Measurements from ENCODE around the gene BHLHE23. TPM values are rescaled to one million over a fixed set of nuclear protein-coding genes. Genes with fewer than 3 reads are reported as not detected.

Gene BHLHE23
- total RNA-seq, 1 experiment from 2014 or later = not detected

DNA sequence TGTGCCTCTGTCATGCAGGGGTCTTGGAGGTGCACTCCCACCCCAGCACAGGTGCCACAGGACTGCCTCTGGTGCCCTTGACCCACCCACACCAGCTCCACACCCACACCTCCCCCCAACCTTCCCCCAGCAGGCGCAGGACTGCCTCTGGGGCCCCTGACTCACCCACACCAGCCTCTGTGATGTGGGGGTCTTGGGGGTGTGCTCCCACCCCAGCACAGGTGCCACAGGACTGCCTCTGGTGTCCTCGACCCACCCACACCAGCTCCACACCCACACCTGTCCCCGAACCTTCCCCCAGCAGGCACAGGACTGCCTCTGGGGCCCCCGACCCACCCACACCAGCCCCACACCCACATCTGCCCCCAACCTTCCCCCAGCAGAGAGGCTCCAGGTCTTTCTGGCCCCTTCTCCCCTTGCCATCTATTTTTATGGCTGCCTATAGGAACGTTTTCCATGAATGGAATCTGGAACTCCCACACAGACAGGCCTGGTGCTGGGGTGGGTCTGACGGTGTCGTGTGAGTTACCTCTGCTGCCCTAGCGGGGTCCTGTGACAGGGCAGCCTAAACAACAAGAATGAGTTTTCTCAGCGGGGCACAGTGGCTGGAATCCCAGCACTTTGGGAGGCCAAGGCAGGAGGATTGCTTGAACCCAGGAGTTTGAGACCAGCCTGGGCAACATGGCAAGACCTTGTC, 30.8 kb downstream of the BHLHE23 start:
- DNase-seq (ENCODE audit: extremely low read depth, low read depth) = no peak

DNA sequence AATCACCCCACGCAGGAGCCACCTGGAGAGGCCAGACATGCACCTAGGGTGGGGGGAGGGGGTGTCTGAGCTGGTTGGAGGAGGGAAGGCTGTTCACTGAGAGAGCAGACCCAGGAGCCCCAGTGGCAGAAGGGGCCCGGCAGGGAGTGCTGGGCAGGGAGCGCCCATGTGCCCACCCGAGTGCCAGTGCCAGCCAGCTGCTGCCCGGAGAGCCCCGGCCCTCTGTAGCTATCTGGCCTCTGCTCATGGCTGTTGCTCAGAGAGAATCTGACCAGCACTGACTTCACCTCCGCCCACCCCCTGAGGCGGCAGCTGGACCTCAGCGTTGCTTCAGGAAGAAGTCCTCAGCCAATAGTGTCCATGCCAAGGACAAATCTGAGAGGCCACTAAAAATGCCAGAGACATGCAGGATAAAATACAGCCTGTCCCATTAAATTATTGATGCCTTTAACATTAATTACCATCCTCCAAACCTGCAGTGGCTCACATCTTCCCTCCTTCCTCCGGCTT, 31.5 kb downstream of the BHLHE23 start:
- DNase-seq (ENCODE audit: extremely low read depth, low read depth) = no peak

DNA sequence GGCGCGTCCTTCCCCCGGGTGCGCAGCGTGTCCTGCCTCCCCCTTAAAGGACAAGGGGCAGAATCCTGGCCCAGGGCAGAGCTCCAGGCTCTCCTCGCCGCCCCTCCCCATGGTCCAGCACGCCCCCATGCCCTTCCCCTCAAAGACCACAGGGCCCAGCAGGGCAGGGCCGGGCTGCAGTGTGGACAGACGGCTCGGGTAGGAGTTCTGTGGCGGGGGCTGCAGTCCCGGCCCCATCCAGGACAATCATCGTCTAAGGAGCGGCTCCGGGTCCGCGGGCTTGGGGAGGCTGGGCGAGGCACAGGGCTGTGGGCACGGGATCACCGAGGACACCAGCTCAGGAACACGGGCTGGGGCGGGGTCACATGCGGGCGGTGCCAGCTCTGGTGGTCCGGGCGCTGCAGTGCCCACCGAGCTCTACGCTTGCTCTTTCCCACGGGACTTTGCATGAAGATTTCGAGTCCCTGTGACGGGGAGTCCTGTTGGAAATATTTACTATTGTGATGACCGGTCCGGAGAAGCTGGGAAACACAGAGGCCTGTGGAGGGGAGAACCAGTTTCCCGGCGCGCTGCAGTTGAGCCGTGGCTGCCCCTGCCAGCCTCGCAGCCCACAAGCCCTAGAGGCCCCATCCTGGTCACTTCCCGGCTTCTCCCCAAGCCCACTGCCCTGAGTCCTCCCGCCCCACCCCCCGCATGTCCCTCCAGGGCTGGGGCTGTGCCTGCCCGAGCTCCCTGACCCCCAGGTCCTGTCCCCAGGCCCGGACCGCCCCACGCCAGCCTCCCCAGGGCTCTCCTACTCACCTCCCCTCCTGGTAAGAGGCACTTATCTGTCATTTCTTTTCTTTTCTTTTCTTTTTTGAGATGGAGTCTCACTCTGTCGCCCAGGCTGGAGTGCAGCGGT, 33.7 kb downstream of the BHLHE23 start:
- no peak for DNase-seq (ENCODE audit: extremely low read depth, low read depth)

DNA sequence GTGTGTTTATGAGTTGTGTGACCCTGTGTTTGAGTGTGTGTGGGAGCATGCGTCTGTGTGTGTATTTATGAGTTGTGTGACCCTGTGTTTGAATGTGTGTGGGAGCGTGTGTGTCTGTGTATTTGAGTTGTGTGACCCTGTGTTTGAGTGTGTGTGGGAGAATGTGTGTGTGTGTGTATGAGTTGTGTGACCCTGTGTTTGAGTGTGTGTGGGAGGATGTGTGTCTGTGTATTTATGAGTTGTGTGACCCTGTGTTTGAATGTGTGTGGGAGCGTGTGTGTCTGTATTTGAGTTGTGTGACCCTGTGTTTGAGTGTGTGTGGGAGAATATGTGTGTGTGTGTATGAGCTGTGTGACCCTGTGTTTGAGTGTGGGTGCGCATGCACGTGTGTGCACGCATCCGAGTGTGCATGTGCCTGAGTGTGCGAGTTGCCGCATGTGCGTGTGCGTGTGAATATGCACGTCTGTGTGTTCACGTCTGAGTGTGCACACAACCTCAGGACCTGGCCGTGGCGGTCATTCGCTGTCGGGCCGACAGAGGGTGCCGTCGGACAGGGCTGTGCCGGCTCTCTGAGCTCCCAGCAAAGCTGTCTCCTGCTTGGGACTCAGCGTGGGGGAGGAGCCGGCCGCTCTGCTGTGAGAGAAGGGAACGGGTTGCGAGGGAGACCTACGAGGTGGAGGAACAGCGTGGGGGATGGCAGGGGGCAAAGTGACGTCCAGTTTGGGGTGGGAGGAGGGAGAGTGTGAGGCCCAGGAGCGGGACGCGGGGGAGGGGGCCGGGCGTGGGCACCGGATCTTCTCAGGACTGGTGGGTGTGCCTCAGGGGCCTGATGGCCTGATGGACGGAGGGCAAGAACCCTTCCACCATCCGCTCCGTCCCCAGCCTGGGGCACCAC, 34.6 kb downstream of the BHLHE23 start:
- DNase-seq (ENCODE audit: extremely low read depth, low read depth) = peak; percentile 79

DNA sequence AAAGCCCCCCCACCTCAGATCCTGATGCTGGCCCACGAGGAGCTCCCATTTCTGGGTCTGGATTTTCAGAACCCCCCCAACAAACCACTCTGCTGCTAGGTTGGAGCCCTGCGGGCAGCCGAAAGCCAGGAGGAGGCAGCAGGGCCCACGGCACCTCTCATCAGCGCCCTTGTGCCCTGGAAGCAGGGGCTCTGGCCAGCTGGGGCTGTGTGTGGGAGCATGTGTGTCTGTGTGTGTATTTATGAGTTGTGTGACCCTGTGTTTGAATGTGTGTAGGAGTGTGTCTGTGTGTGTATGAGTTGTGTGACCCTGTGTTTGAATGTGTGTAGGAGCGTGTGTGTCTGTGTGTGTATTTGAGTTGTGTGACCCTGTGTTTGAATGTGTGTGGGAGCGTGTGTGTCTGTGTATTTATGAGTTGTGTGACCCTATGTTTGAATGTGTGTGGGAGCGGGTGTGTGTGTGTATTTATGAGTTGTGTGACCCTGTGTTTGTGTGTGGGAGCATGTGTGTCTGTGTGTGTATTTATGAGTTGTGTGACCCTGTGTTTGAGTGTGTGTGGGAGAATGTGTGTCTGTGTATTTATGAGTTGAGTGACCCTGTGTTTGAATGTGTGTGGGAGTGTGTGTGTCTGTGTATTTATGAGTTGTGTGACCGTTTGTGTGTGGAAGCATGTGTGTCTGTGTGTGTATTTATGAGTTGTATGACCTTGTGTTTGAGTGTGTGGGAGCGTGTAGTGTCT, 35.4 kb downstream of the BHLHE23 start:
- no peak for DNase-seq (ENCODE audit: extremely low read depth, low read depth)

DNA sequence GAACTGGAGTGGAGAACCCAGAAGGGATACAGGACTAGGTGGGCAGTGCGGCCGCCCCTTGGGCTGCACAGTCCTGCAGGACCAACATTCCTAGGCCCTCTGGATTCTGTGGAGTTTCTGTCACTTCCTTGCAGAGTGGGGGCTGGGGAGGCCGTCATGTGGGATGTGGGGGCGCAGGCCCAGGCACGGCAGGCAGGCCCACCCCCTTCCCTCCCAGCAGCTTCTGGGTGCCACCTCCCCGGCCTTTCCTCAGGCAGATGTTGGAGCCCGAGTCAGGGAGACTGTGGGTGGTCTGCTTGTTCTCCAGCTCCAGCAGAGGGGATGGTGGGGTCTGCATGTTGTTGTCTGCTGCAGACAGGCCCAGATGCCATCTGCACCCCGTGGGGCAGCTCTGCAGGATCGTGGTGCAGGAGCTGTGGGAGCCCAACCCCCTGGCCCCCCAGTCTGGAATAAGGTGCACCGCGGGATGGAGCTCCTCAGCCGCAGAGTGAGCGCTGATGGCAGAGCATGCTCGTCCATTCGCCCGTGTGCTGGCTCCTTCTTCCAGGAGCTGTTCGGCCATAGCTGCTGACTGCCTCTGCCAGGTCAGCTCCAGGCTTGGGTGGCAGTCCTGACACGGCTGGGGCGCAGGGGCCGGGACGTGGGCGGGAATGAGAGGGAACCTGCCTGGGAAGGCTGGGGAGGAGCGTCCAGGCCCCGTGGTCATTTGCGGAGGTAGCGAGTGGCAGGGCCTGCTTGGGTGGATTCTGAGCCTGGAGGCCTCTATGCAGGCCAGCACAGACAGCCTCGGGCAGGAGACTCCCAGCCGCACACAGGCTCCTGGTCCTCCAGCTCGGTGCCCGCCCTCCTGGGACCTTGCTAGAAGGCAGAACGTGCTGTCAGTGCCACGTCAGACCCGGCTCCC, 36.2 kb downstream of the BHLHE23 start:
- DNase-seq (ENCODE audit: extremely low read depth, low read depth) = no peak

DNA sequence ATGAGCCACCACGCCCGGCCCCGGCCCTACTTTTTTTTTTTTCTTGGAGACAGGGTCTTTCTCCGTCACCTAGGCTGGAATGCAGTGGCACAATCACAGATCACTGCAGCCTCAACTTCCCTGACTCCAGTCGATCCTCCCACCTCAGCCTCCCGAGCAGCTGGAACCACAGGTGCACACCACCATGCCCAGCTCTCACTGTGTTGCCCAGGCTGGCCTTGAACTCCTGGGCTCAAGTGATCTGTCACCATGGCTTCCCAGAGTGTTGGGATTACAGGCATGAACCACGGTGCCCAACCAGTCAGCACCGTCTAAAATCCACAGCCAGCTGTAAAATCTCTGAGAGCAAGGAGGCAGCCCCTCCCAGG, 36.8 kb downstream of the BHLHE23 start:
- no peak for DNase-seq (ENCODE audit: extremely low read depth, low read depth)

DNA sequence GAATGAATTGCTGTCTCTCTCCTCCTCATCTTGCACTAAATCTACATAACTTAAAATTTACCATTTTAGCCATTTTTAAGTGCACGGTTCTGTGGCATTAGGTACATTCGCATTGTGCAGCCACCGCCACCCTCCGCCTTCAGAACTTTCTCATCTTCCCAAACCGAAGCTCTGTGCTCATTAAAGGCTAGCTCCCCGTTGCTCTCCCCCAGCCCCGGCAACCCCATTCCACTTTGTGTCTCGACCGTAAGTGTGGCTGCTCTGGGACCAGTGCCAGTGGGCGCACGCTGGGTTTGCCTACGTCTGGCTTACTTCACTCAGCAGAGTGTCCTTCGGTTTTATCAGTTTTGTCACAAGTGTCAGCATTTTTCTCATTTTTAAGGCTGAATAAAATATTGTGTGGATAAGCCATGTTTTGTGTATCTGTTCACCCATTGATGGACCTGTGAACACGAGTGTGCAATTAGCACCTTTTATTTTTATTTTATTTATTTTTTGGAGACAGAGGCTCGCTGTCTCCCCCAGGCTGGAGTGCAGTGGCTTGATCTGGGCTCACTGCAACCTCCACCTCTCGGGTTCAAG, 37.5 kb downstream of the BHLHE23 start:
- DNase-seq (ENCODE audit: extremely low read depth, low read depth) = no peak

DNA sequence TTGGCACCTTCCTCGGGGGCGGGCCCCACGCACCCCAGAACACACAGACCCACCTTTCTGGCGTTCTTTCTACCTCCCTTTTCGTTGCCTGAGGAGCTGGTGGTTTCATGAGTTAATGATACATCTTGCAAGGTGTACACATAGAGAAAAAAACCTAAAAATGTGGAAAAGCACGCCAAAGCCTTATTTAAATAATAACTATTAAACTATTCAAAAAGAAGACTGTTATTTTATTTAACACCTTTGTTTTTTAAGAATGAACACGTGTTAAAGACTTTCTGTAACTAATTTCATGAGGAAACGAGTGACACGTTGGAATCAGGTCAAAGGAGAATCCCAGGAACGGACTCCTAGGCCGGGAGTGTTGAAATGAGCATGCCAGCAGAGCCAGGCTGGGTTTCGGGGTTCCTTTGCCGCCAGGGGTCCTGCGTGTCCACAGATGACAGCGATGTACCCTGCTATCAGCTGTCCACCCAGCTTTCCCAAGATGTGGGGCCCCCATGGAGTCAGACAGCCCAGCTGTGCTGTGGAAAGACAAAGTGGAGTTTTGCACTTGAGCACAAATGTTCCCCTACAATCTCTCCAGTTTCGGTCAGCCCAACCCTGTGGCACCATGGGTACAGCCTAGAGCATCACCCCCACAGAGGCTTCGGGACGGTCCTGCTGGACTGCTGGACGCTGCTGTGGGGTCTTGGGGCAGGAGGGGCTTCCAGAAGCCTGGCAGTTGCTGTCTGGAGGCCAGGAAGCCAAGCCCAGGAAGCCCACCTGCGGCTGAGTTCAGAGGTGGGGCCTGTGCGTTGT, 38.2 kb downstream of the BHLHE23 start:
- DNase-seq (ENCODE audit: extremely low read depth, low read depth) = no peak

DNA sequence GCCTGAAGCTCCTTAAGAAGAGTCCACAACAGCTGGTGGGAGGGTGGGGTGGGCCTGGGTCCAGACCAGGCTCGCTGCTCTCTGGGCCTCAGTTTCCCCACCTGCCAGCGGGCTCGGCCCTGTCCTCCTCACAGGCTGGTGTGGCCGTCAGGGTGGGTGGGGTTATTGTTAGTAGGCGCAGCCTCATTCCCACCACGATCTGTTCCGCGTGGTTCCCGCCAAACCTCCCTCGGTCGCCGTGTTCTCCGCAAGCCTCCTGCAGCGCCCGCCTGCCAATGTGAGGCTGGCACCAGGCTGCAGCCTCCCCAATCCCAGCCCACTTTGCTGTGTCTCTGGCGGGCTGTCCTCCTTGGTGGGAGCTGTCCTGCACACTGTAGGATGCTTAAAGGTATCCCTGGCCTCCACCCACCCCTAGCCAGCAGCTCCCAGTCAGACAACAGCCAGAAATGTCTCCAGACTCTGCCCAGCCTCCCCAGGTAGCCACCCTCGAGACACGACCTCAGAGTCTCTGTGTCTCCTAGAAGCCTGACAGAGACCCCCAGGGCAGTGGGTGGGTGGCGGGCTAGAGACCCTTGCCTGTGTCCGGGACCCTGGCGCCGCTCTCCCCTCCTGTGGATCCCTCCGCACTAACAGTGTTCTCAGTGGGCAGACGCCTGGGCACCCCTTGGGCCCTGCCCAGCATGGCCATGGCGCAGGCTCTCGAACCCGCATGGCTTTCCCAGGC, 39.0 kb downstream of the BHLHE23 start:
- no peak for DNase-seq (ENCODE audit: extremely low read depth, low read depth)

DNA sequence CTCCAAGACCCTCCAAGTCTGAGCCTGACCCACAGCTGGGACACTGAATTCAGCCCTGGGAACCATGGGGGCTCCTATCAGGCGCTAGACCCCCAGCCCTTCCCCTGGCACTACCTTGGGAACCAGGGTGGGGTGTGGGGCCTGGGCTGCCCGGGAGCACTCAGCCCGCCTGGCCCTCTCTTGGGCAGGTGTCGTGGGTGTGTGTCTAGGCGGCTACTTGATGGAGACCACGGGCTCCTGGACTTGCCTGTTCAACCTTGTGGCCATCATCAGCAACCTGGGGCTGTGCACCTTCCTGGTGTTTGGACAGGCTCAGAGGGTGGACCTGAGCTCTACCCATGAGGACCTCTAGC, 39.6 kb downstream of the BHLHE23 start:
- DNase-seq (ENCODE audit: extremely low read depth, low read depth) = no peak

DNA sequence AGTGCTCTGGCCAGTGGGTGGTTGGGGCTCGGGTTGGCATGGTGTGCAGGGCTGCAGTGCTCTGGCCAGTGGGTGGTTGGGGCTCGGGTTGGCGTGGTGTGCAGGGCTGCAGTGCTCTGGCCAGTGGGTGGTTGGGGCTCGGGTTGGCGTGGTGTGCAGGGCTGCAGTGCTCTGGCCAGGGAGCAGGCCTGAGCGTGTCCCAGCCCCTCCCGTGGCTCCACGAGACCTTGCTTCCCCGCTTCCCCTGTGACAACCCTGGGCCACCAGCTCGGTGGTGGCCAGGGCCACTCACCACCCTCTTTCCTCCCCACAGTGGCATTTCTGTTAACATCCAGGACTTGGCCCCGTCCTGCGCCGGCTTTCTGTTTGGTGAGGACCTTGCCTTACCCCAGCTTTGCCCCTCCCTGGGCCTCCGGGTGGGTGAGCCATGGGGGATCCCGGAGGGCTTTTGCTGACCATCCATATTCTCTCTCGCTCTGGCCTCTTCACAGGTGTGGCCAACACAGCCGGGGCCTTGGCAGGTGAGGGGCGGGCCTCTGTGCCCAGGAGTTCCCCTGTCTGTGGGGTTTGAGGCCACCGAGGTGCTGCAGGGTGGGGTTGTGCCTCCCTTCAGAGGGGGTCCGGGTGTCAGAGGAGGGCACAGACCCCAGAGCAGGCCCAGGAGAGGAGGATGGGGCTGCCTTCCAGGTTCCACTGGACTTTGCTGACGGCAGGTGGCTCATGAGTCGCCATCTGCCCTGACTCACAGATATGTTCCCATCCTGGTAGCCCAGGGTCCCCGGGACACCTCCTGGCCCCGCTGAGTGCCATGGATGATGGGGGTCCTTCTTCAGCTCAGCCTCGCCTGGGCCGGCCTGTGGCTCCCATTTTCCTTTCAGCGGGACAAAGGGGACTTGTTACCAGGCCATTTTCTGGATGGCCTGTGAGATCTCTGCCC, 40.3 kb downstream of the BHLHE23 start:
- no peak for DNase-seq (ENCODE audit: extremely low read depth, low read depth)

DNA sequence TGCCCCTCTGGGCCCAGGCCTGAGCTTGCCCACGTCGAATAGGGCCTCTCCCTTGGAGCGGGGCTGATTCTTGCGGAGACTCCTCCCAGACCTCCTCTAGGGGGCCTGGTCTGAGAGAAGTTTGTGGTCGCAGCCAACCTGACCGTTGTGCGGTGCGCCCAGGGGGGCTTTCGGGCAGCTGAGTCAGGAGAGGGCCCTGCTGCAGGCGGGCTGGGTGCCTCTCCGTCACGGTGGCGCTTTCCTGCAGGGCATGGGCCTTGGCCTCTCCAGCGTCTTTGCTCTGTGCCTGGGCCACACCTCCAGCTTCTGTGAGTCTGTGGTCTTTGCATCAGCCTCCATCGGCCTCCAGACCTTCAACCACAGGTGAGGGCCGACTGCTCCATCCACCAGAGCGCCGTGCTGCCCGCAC, 41.4 kb downstream of the BHLHE23 start:
- DNase-seq (ENCODE audit: extremely low read depth, low read depth) = no peak

DNA sequence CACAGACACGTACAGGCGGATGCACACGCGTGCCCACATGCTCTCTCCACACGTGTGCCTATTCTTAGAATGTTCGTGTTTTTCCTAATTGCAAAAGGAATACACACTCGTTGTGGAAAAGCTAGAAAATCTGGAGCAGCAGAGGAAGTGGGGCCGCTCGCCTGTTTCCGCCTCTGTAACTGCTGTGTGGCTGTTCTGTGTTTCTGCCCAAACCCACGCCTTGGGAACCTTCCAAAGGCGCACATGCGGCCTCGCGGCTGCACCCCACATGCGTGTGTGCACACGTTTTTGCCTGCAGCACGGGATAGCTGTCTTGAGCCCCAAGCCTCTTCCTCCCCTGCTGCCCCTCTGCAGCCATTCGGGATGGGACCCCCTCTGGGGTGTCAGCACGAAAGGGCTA, 42.1 kb downstream of the BHLHE23 start:
- DNase-seq (ENCODE audit: extremely low read depth, low read depth) = no peak

DNA sequence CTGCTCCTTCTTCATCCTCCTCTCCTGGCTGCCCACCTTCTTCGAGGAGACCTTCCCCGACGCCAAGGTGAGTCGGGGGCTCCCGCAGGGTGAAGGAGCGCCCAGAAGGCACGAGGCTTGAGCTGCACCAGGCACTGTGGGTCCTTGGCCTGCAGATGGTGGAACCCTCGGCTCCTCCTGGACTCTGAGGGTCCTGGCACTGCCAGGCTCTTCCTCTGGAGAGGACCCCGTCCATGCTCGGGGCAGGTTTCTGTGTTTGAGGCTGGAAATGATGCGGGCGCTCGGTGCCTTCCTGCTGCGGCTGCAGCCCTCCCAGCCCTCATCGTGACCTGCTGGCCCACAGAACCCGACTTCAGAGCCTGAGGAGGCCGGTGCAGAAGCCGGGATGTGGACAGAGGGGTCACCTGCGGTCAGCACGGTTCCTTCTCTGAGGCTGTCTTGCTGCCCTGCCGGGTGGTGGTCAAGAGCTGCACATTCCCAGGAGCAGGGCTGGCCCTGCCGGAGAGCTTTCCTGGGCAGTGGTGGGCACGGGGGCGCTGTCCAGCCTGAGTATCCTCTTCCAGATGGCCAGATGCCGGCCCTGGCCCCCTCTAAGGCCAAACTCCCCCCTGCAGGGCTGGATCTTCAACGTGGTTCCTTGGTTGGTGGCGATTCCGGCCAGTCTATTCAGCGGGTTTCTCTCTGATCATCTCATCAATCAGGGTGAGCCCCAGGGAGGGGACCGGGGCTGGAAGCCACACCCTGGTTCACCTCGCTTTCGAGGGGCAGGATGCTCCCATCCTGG, 43.0 kb downstream of the BHLHE23 start:
- no peak for DNase-seq (ENCODE audit: extremely low read depth, low read depth)

All from NCI-H460 (cell line).